HG03060 (cell line): ENCODE results near the gene SDR42E1.
"Not testable (repeated sequence)": the region's sequence is repeated elsewhere in the genome, so short reads cannot be mapped to it uniquely, and the experiment has no call there.

Source experiments
- ATAC-seq: cut with Tn5 transposase; IDR thresholded peaks from one replicate; pipeline ENCODE4 v1.9.1; 2021; ENCODE audit warnings: low read depth, moderate number of reproducible peaks; ENCODE audit not compliant: unreplicated experiment

Gene SDR42E1

DNA sequence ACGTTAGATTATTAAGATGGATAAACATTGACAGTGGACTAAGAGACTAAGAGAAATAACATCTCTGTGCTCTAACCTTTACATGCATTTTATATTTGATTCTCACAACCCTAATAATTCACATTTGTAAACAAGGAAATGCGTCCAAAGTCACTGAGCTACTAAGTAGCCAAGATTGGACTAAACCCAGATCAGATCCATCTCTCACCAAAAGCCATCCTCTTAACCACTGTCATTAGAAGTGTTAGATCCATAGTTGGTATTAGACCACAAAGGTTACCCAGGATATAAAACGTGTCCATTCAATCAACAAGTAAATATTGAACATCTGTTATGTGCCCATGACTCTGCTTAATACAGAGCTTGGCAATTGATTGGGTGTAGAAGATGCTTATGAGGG is 29.0 kb upstream of the SDR42E1 start:
- no peak for ATAC-seq

DNA sequence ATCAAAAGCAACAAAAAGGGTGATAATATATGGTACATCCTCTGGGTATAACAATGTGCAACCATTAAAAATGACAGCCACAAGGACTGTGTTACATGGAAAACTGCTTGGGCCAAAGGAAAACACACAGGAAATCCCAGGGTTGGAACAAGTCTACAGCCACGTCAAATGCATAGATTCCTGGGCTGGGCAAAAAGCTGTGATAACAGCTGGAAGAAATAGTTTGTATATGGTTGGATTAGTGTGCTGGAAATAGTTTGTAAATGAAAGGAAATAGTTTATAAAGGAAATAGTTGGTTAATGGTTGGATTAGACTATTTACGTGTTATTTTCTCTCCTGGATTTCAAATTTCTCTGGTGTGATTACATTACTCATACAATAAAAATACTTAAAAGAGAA is 26.4 kb upstream of the SDR42E1 start:
- ATAC-seq: no peak

DNA sequence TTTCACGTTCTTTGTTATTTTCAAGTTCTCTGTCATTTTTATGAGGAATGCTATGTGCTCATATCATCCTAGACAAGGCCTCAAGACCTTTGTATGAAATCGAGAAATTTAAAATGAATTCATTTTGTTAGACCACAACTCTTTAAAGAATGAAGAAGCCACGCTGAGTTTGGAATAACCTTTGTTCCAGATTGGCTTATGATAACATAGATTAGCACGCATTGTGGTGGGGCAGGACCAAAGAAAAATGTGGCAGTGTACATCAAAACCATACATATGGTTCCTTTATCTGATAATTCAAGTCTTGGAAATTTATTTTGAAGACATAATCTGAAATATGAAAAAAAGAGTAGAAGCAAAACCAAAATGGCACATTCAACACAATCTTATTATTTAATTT is 26.0 kb upstream of the SDR42E1 start:
- no peak for ATAC-seq

DNA sequence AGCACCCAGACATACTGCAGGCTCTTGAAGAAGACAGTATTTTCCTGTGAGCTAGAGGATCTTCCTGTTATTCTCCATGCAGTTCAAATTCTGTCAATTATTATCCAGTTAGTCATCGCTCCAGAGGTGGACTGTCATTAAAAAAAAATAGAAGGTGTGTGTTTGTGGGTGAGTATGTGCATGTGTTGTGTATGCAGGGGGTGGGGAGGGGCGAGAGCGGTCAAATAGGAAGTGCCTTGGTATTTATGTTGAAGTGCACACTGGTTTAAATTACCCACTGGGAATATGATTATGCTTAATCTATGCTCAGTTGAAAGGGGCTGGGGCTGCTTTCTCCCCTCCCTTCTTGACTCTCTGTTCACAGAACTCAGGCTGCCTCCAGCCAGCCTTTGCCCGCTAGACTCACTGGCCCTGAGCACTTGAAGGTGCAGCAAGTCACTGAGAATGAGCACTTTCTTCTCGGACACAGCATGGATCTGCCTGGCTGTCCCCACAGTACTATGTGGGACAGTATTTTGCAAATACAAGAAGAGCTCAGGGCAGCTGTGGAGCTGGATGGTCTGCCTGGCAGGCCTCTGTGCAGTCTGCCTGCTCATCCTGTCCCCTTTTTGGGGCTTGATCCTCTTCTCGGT is 23.8 kb upstream of the SDR42E1 start, which contains the start of gene HSD17B2:
TSS of gene HSD17B2 (plus strand) at position 273 of the 632 bp plus-strand sequence. CDS start at position 445, 172 bp downstream.
- ATAC-seq: no peak

DNA sequence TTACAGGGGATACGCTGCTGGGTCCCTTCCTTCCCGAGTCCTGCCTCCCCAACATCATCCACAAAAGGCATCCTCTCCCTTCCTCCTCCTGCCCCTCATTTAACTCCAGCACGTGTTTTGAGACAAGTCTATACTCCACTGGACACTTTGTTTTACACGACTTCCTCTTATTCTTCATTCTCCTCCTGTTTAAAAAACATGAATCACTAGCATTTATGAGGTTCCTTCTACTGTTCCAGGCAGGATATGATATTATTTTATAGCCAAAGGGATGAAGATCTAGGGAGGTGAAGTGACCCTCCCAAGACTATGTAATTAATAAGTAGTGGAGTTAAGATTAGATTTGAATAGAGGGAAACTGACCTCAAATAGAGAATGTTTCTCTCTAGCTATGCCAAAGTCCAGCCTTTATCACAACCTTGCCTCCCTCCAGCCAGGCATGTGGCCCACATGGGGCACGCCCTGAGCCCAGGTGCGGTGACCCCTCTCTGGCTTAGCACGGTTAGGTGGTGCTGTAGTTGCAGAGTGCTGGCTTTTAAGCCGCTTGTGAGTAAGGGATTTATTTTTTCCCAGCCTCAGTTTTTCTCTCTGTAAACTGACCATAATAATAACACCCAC is 22.5 kb upstream of the SDR42E1 start:
- ATAC-seq: no peak

DNA sequence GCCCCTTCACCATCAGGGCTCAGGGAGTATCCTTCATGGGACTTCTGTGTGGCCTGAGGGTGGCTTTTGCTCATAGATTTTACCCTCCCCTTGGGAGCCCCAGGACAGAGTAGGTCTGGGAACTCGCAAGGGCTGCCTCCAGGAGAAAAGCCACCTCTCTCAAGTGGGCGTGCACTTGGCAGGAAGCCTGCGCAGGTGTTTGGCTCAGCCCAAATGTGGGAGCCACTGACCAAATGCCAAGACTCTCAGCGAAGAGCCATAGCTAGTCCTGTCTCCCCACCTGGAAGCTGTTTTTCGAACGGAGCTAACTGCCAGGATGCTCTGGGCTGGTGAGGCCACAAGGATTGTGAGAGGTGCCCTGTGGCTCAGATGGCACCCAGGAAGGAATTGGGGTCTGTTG is 21.7 kb upstream of the SDR42E1 start:
- ATAC-seq: no peak

DNA sequence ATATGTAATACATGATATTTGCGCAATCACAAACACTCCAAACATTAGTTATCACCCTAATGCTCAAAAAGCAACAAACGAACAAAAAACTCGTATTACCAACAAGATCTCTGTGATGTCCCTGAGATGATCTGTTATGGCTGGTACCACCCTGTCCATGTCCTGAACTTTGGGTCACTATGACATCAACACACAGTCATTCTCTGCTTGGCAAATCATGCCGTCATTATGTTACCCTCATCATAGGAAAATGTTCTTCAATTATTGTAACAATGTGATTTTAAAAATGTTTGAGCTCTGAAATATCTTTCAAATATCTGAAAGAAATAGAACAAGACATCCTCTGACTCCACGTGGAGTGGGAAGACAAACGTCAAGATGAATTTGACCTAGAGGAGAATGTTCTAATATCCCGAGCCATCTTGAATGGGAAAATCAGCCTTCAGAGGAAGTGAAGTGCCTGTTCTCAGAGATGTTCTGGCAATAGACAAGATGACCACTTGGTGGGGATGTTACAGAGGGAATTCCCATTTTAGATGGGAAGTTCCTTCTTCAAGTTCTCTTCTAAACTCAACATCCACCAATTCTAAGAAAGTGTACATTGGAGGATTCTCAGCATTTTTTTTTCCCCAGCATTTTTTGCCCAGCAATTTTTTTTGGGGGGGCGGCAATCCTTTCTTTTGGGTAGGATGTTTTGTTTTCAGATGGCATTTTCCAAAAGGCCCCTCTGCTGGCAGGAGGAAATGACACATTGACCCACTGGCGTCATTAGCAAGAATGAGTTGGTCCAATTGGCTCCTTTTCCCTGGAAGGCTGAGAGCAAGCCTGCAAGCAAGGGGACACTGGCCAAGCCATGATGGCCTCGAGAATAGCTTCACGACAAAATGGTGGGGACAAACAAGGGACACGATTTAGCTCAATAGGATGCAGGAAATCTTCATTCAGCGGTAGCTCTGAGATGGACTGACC is 20.1 kb upstream of the SDR42E1 start:
- no peak for ATAC-seq

DNA sequence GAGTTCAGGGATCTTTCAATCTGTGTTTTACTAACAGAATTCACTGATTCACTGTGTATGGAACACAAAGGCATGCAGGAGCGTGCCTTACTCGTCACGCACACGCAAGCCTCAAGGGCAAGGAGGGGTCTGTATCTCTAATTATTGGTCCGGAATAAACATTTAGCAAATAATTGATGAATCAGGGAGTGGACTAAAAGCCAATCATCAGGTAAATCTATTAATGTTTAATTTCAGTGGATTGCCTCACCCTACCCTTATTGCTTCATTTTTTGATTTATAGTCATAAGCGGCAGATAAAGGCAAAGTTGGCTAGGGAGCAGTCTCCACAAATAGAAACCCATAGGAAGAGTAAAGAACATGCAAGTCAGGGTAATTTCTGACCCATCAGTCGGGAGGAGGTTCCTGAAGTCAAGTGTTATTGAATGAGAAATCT is 16.4 kb upstream of the SDR42E1 start:
- ATAC-seq: no peak

DNA sequence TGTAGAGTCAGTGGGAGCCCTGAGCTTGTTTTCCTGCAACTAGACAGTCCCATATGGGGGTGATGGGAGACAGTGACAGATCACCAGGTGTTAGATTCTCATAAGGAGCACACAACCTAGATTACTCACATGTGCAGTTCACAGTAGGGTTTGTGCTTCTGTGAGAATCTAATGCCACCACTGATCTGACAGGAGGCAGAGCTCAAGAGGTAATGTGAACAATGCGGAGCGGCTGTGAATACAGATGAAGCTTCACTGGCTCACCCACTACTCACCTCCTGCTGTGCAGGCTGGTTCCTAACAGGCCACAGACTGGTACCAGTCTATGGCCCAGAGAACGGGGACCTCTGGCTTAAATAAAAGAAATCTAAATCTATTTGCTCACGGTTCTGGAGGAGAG is 13.6 kb upstream of the SDR42E1 start:
- ATAC-seq: no peak

DNA sequence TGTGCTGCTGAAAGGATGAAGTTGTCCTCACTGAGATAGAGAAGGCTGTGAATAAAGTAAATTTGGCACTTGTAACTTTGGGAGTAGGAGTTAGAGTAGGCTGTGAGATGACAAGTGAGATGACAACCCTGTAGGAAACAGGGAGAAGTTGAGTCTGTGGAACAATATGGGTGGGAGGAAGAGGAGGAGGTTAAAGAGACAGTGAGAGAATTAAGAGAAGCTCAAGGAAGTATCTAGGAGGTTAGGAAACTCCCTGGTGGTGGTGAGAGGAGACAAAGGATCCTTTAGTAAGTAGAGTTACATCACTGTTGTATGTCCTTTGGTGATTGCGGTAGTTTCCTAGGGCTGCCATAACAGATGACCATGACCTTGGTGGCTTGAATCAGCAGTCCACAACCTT is 13.0 kb upstream of the SDR42E1 start:
- no peak for ATAC-seq

DNA sequence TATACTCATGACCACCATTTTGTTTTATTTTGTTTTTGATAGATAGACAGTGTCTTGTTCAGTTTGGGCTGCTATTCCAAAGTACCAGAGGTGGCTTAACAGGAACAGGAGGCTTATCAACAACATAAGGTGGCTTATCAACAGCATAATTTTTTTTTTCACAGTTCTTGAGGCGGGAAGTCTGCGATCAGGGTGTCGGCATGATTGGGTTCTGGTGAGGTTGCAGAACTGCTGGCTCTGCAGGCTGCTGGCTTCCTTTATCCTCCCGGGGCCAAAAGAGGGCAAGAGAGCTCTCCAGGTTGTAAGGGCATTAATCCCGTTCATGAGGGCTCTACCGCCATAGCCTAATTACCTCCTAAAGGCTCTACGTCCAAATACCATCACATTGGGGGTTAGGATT is 11.9 kb upstream of the SDR42E1 start:
- no peak for ATAC-seq

DNA sequence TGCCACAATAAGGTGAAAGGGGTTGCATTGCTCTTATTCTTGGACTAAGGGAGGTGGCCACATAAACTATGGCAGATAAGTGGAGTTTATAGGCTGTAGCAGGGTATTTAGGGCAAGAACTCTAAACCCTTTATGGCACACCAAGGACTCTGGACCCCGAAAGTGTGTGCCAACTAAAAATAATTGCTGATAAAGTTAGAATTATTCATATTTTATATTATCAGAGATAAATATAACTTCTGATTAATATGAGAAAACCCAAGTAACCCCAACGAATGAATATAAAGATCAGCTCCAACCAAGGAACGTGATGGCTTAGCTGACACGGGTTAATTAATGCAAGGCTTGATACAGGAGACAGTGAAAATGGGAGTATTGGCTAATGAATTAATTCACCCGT is 8.8 kb upstream of the SDR42E1 start:
- ATAC-seq: no peak

DNA sequence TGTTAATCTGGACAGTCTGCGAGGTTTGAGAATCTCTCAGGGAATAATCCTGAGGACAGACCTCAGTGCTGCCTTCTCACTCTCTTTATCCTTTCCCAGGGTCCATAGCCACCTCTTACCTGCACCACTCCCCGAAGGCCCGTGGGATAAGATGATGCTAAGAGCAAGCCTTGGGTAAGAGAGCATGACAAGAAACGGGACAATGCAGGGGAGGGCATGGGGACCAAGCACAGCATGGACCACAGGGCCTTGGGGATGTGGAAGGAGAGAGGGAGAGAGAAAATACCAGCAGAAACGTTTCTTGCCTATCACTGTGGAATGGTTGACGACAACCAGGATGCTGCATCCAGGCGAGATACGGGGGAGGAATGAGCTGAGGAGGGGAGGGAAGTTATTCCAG is 8.3 kb upstream of the SDR42E1 start:
- ATAC-seq: no peak

DNA sequence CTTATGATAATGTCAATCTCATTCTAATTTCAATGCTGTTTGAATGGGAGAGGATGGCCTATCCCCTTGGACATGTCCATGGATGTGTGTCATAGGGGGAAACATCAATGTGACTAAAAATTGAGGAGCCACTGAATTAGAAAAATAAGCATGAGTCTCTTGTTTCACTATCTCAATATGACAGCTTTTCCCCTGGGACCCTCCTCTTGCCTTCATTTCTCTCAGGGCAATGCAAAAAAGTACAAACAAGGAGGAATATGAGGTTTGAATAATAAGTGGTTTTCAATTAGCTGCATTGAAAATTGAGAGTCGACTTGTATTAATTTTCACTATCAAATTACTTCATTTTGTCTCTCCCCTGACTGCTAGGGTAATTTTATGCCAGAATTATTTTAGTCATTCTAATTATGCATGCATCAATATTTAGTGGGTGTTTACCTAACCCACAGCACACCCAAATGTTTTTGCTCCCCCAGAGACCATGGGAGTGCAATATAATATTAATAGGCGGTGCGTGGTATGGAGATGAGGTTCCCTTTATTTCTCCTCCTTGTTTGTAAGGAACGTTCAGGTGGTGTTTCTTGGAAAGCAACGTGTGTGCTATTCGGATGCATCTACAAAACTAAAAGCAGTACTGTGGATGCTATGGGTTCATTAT is 6.8 kb upstream of the SDR42E1 start:
- ATAC-seq: no peak

DNA sequence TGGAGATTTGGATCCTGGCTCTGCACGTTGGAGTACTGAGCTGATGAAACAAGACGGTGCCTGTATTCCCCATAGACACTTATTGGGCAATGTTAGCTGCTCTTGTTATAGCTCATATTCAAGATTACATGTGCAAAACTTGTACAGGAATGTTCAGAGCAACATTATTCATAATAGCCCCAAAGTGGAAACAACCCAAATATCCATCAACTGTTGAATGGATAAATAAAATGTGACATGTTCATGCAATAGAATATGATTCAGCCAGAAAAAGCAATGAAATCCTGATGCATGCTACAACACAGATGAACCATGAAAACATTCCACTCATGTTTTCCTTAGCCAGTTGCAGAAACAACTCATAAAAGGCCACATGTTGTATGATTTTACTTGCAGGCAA is 5.7 kb upstream of the SDR42E1 start:
- no peak for ATAC-seq

DNA sequence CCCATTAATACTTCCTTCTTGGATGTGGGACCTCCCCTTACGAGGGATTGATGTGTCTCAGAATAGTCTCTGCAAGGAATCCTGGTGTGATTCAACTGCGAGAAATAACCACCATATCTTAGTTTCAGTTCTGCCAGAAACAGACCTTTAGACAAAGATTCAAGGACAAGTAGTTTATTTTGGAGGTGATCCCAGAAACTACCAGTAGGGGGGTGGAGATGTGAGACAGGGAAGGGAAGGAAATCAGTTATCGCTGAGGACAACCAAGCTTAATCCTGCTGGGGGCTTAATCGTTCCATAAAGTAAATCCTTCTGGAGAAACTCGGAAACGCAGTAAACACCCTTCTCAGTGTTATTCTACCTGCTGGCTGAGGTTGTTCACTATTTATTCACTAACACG is 5.0 kb upstream of the SDR42E1 start:
- no peak for ATAC-seq

DNA sequence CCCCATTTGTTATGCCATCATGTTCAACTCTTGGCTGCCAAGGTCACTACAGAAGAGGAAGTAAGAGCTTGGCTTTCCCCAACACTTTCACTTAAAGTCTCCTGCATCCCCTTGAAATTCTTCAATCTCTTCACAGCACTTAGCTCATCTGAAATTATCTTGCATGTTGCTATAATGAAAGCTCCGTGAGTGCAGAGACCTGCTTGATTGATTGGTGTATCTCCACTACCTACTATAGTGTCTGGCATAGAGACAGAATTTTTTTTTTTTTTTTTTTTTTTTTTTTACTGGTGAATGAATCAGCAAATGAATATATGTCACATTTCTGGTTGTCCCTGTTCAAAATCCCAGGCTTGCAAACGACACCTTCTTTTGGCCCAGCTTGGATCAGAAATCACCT is 1.9 kb upstream of the SDR42E1 start:
- ATAC-seq: no peak

DNA sequence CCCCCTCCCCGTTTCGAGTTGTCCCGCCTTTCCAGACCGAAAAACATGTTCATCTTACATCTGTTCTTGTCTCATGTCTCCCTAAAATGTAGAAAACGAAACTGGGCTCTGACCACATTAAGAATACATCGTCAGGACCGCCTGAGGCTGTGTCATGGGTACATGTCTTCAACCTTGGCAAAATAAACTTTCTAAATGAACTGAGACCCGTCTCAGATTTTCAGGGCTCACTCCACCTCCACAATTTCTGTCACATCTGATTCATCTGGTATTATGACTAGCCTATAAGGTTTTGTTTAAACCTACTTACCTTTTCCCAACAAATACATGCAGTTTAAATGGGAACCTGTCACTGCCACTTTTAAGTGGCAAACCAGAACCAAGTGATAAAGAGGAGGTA is 621 bp downstream of the SDR42E1 start:
- ATAC-seq: no peak

DNA sequence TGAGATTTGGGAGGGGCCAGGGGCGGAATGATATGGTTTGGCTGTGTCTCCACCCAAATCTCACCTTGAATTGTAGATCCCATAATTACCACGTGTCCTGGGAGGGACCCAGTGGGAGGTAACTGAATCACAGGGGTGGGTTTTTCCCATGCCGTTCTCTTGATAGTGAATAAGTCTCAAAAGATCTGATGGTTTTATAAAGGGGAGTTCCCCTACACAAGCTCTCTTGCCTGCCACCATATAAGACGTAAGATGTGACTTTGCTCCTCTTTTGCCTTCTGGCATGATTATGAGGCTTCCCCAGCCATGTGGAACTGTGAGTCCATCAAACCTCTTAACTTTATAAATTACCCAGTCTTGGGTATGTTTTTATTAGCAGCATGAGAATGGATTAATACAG is 1.5 kb downstream of the SDR42E1 start:
- ATAC-seq: not testable (repeated sequence)

DNA sequence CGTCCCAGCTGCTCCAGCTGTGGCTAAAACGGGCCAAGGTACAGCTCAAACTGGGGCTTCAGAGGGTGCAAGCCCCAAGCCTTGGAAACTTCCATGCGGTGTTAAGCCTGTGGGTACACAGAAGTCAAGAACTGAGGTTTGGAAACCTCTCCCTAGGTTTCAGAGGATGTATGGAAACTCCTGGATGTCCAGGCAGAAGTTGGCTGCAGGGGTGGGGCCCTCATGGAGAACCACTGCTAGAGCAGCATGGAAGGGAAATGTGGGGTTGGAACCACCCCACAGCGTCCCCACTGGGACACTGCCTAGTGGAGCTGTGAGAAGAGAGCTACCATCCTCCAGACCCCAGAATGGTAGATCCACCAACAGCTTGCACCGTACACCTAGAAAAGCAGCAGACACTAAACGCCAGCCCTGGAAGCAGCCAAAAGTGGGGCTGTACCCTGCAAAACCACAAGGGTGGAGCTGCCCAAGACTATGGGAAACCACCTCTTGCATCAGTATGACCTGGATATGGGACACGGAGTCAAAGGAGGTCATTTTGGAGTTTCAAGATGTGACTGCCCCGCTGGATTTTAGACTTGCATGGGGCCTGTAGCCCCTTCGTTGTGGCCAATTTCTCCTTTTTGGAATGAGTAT is 2.2 kb downstream of the SDR42E1 start:
- ATAC-seq: no peak
